ENCODE results near the gene SHD. TPM values are rescaled to one million over a fixed set of nuclear protein-coding genes. Genes with fewer than 3 reads are reported as not detected.
"Not testable (repeated sequence)": the region's sequence is repeated elsewhere in the genome, so short reads cannot be mapped to it uniquely, and the experiment has no call there.

SHD gene
- total RNA-seq, 4 donors from 2014 or later, result not detected

DNA sequence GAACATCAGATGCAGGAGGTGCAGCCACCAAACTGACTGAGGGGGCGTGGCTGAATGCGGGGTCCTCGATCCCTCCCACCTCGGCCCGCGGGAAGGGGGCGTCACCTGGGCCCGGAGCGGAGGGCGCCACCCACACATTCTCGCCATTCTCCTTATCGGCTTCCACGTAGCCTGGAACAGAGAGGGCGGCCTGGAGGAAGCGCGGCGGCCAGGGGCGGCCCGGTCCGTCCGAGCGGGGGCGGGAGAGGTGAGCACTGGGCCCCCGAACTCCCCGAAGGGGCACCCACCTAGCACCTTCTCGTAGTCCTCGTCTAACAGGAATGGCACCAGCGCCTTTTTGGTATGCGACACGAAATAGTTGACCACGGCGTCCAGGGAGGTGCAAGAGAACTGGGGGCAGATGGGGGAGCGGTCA lies 47.8 kb downstream of the SHD start:
- Histone ChIP-seq H3K9me3 (peaks cover 0 to 6% (median 0%) of the 10 kb centered on the region in 3 donors), H3K36me3 (no peaks in the 10 kb centered on the region), H3K4me3 (peak overlapping the region in 1 of 2 donors; percentile 2), H3K4me1 (peaks cover 0 to 26% (median 8%) of the 10 kb centered on the region in 3 donors), H3K27ac (no peak overlapping the region), H3K27me3 (peaks cover 45% of the 10 kb centered on the region)
- ATAC-seq, result no peak
- 5 to 7% methylated on average over 3 to 8 of the region's 33 CpGs for WGBS, 2 donors (ENCODE audit: low coverage in 1 of 2)
- TF ChIP-seq EP300 (IDR thresholded peaks at IDR 0.05), result no peak
- no peak for TF ChIP-seq POLR2AphosphoS5 (IDR thresholded peaks at IDR 0.05)
- TF ChIP-seq POLR2A (IDR thresholded peaks at IDR 0.05), result no peak
- TF ChIP-seq CTCF (IDR thresholded peaks at IDR 0.05), result no peak

GRCh38 chr19:4327252-4327876 lies 48.3 kb downstream of the SHD start:
- Histone ChIP-seq H3K9me3 (peaks cover 0 to 2% (median 0%) of the 10 kb centered on the region in 3 donors), H3K36me3 (no peaks in the 10 kb centered on the region), H3K27me3 (peaks cover 45% of the 10 kb centered on the region), H3K27ac (peak overlapping the region in 2 of 4 donors; percentile 36 to 63), H3K4me3 (peak overlapping the region; percentile 26 to 28), H3K4me1 (peaks cover 0 to 26% (median 8%) of the 10 kb centered on the region in 3 donors)
- 1 to 7% methylated on average over 2 to 18 of the region's 30 CpGs for WGBS, 2 donors (ENCODE audit: low coverage in 1 of 2)
- TF ChIP-seq CTCF (IDR thresholded peaks at IDR 0.05), result no peak
- no peak for TF ChIP-seq POLR2AphosphoS5 (IDR thresholded peaks at IDR 0.05)
- TF ChIP-seq EP300 (IDR thresholded peaks at IDR 0.05), result no peak
- no peak for TF ChIP-seq POLR2A (IDR thresholded peaks at IDR 0.05)
- ATAC-seq, result peak; percentile 60

DNA sequence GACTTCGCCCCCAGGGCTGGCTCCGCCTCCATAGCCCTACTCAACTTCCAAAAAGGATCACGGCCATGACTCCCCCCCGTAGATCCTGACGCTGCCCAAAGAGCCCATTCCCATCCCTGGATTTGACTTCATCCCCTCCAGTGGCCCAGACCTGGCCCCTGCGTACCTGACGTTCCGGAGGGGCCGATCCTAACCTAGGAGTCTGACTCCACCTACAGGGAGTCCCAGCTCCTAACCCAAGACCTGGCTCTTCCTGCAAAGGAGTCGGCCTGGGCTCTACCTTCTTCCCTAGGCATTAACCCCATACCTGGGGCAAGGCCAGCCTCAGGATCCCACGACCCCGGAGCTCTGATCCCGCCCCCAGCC lies 48.8 kb downstream of the SHD start:
- H3K9me3 ChIP-seq, result no peaks in the 10 kb centered on the region
- H3K36me3 ChIP-seq, result no peaks in the 10 kb centered on the region
- H3K27me3 ChIP-seq, result peaks cover 45% of the 10 kb centered on the region
- WGBS, 2 donors (ENCODE audit: low coverage in 1 of 2), result 4% methylated on average over 5 of the region's 13 CpGs; no CpG with 5 or more reads in 1 of the 2 donors
- peak; percentile 9 for ATAC-seq
- peak overlapping the region in 2 of 4 donors; percentile 36 to 63 for H3K27ac ChIP-seq
- peaks cover 0 to 26% (median 8%) of the 10 kb centered on the region in 3 donors for H3K4me1 ChIP-seq
- H3K4me3 ChIP-seq, result peak overlapping the region; percentile 26 to 28
- peak in 1 of 4 experiments; percentile 3 for TF ChIP-seq CTCF (IDR thresholded peaks at IDR 0.05)
- TF ChIP-seq POLR2AphosphoS5 (IDR thresholded peaks at IDR 0.05), result no peak

GRCh38 chr19:4328243-4328990 lies 49.4 kb downstream of the SHD start:
- no peak for TF ChIP-seq POLR2A (IDR thresholded peaks at IDR 0.05)
- TF ChIP-seq CTCF (IDR thresholded peaks at IDR 0.05), result peak in 1 of 4 experiments; percentile 1
- no peaks in the 10 kb centered on the region for H3K9me3 ChIP-seq
- ATAC-seq, result peak; percentile 92
- H3K27ac ChIP-seq, result peak overlapping the region in 2 of 4 donors; percentile 51 to 63
- H3K4me3 ChIP-seq, result peak overlapping the region; percentile 26 to 42
- H3K27me3 ChIP-seq, result peaks cover 45% of the 10 kb centered on the region
- no peaks in the 10 kb centered on the region for H3K36me3 ChIP-seq
- 0% methylated on average over 12 of the region's 49 CpGs; no CpG with 5 or more reads in 1 of the 2 donors for WGBS, 2 donors (ENCODE audit: low coverage in 1 of 2)
- peaks cover 0 to 26% (median 8%) of the 10 kb centered on the region in 3 donors for H3K4me1 ChIP-seq

DNA sequence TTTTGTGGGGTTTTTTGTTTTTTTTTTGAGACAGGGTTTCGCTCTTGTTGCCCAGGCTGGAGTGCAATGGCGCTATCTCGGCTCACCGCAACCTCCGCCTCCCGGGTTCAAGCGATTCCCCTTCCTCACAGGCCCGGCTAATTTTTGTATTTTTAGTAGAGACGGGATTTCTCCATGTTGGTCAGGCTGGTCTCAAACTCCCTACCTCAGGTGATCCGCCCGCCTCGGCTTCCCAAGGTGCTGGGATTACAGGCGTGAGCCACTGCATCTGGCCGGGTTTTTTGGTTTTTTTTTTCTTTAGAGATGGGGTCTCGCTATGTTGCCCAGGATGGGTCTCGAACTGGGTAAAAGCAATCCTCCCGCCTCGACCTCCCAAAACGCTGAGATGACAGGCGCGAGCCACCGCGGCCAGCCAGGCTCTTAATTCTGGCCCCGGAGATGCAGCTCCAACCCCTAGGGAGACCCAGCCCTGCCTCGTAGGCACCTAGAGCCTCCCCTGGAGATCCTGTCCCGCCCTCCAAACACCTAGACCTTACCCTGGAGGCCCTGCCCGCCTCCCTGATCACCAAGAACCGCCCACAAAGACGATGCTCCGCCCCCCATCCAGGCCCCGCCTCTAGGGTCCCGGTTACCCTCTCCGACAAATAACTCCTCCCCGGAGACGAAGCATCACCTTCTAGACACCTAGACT lies 50.1 kb downstream of the SHD start:
- Histone ChIP-seq H3K27ac (peak overlapping the region in 1 of 4 donors; percentile 51), H3K27me3 (peaks cover 45% of the 10 kb centered on the region), H3K4me3 (peak overlapping the region; percentile 17 to 42), H3K4me1 (peaks cover 0 to 26% (median 8%) of the 10 kb centered on the region in 3 donors)
- H3K9me3 ChIP-seq, H3K36me3 ChIP-seq, ATAC-seq: not testable (repeated sequence)
- 34 to 60% methylated on average over 1 to 12 of the region's 35 CpGs for WGBS, 2 donors (ENCODE audit: low coverage in 1 of 2)
